ENCODE data around the gene RFT1.

Gene RFT1

GRCh38 chr3:53038679-53039375 lies 91.4 kb downstream of the RFT1 start:
- Histone ChIP-seq H3K4me1 (ENCODE audit: insufficient read depth, low read length, severe bottlenecking) (peaks cover 21% of the 10 kb centered on the region), H3F3A (ENCODE audit: insufficient read depth, low read length) (0 out of 2 replicates have a peak, but pooled peaks cover under 1% of the 10 kb centered on the region), H3K9me2 (ENCODE audit: low read depth, low read length) (no peaks in the 10 kb centered on the region), H3K79me2 (ENCODE audit: insufficient read depth, low read length) (peaks cover 11% of the 10 kb centered on the region; the same call in 1 of the 2 replicates), H3K4me2 (ENCODE audit: low read length) (no peak overlapping the region), H3K4me3 (ENCODE audit: low read depth, low read length, poor library complexity, severe bottlenecking) (no peak overlapping the region), H2AFZ (ENCODE audit: low read length) (no peak overlapping the region), H4K20me1 (ENCODE audit: insufficient read depth, low read length) (peaks cover 15% of the 10 kb centered on the region; the same call in 1 of the 2 replicates), H3K9me3 (ENCODE audit: low read length) (no peaks in the 10 kb centered on the region), H3K9ac (ENCODE audit: low read length) (no peak overlapping the region), H3K27ac (ENCODE audit: low read depth, low read length, poor library complexity, severe bottlenecking) (no peak overlapping the region), H3K36me3 (ENCODE audit: insufficient read depth, low read length) (no peaks in the 10 kb centered on the region), H3K27me3 (ENCODE audit: insufficient read depth, low read length) (no peaks in the 10 kb centered on the region)
- TF ChIP-seq CTCF (IDR thresholded peaks at IDR 0.05; ENCODE audit: low read length) (no peak), EZH2 (IDR thresholded peaks at IDR 0.05; ENCODE audit: borderline replicate concordance, low read length) (no peak)

All from OCI-LY1 (cell line).